ENCODE results near the gene GAGE1.
"Not testable (repeated sequence)": the region's sequence is repeated elsewhere in the genome, so short reads cannot be mapped to it uniquely, and the experiment has no call there.

- not testable (repeated sequence) for TF ChIP-seq CTCF, POLR2A (IDR thresholded peaks at IDR 0.05)
These were observed 28.7 kb upstream of the GAGE1 start, which contains the start of gene GAGE12G for GRCh38 chrX:49570100-49570499.
